HG03520 (cell line): ENCODE results near the gene AIG1.
"Not testable (repeated sequence)": the region's sequence is repeated elsewhere in the genome, so short reads cannot be mapped to it uniquely, and the experiment has no call there.

ENCODE experiments used
- ATAC-seq: cut with Tn5 transposase; IDR thresholded peaks from one replicate; pipeline ENCODE4 v1.9.1; 2021; ENCODE audit warnings: mild to moderate bottlenecking, moderate library complexity; ENCODE audit not compliant: unreplicated experiment

Gene AIG1

DNA sequence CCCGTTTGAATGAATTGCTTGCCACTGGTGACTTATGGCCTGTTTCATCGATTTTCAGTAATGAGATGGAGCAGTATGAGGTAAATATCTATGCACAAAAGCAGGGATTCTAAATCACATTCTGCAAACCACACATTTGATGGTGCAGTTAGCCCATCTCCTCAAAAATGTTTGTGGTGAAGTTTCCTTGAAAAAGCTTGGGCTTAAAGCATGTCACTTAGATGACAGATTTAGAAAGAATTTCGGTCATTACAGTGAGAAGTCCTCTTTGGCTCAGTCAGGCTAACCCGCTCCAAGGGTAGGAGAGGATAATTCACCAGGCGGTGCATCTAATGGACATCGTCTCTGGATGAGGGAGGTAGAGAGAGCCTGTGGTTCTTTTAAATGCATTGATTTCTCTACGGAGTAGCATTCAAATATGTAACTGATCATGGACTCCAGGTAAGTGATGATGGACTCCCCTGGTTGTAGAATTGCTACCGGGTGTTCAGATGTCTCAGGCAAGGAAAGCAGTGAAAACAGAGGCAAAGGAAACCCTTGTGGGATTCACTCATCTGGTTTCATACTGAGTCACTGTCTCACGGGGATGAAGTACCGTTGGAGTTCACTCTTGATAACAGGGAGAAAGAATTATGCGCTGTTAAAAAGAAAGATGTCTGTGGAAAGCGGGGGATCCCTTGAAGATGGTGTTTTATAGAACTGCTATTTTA, 65.3 kb downstream of the AIG1 start:
- ATAC-seq, result no peak

DNA sequence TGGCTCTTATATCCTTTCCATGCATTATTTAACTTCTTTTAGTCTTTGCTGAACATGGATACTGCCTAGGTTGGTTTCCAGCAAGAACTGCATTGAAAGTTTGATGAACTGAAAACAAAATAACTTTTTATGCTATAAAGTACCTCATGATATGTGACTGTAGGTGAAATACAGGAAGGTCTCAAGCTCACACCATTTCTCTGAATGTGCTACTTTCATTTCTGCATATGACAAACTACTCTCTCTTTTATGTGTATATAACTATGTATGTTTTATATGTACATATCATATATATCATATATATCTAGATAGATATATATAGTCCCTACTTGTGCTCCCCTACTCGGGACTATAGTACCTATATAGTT, 65.9 kb downstream of the AIG1 start:
- no peak for ATAC-seq

DNA sequence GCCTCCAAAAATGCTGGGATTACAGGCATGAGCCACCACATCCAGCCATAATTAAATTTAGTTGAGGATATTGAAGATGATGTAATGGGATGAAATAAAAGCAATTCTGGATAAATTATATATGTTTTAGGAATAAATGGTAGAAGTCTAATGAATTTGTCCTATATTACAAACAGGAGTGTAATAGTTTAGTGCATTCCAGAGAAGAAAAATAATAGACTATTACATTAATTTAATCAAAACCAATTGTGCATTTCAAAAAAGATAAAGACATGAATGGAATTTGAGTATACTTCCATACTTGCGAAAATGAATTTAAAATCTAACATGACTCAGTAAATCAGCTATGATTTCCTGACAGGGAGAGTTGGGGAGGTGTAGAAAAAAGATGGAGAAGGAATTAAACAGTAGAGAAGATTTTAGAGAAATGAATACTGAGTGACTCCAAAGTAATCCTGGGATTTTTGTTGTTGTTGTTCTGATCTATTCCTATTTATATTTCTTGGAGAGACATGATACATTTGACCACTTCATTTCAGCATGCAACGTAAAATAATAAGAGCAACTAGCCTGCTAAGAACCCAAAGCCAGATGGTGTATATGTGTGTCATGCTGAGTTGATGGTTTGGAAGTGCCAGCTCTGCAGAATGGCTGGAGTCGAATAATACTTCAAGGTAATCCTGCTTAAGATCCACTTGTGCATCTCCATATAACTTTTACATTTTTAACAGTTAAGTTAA, 67.4 kb downstream of the AIG1 start:
- ATAC-seq, result no peak

DNA sequence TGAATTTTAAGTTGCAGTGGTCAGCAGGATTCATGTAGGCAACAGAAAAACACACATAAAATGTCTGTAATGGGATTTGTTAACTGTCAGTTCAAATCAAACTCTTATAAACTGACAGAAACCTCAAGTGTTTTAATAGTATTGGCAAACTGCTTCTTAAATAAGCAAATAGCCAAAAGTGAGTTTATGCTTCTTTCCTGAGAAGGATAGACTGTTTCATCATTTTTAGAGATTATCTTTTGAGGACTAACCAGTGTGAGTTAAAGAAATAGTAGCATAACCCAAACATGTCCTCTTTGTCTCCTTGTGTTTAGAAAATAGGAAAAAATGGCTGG, 68.0 kb downstream of the AIG1 start:
- no peak for ATAC-seq

DNA sequence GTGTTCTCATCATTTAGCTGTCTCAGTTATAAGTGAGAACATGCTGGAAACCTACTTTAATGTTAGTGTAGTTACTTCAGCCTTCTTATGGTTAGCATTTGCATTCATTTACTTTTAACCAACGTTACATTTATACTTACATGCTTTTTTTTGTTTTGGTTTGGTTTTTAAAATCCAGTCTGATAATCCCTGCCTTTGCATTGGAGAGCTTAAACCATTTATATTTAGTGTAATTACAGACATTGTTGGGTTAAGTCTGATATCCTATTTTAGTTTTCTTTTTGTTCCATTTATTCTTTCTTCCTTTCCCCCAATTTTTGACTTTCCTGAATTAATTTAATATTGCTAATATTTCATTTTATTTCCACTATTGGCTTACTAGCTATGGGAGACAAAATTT, 70.2 kb downstream of the AIG1 start:
- no peak for ATAC-seq

DNA sequence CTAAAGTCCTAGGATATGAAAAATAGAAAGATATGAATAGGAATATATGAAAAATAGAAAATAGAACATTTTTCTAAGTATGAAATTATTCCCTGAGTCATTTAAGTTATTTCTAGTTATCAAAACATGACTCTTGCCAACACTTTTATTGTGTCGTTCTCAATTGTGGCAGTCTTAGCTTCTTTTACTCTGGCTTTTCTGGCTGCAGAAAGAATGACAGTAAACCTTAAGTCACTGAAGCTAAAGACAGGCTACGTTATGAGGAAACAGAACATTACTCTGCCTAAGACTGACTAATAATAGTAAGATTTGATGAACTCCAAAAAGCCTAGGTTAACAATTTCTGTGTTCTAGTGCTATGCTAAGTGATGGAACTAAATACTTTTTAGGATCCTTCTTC, 74.6 kb downstream of the AIG1 start:
- ATAC-seq, result no peak

DNA sequence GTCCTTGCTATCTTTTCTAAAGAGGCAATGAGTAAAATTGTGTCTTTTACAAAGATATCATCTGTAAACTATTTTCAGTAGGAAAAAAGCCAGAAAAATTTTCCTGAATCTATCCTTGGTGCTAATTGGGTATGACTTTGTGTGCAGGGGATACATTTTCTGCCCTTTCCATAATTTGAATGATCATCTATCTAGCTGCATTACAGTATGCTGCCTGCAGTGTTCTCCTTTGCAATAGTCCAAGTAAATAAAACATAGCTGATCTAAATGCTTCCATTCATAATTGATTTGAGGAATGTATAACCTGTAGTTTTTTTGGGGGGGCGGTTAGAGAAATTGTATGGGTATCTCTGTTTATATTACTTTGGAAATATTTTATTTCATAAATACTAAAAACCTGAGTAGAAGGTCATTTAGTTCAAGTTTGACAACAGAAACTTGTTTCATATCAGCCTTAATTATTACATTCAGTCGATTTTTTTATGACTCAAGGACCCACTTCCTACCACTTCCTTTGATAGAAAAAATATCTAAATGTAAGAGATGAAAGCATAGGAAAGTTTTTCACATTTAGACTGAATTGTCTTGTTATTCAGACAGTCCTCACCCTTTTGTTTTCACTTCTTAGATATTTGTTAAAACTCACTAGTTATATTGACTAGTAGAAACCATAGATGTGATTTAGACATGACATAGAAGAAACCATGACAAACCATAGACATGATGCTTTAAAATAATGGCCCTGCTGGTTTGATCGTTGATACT, 75.3 kb downstream of the AIG1 start:
- no peak for ATAC-seq

DNA sequence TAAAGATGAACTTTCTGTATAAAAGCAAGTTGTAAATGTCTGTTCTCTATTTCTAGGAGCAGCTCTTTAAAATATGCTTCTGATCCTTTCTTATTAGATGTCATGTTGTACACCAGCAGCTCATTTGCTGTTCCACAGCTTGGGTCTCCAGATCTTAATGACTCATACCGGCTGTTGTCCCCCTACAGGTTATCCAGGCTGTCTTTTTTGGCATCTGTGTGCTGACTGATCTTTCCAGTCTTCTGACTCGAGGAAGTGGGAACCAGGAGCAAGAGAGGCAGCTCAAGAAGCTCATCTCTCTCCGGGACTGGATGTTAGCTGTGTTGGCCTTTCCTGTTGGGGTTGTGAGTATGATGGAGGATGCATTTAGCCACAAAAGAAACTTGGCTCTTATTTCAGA, 76.0 kb downstream of the AIG1 start:
- ATAC-seq, result no peak

DNA sequence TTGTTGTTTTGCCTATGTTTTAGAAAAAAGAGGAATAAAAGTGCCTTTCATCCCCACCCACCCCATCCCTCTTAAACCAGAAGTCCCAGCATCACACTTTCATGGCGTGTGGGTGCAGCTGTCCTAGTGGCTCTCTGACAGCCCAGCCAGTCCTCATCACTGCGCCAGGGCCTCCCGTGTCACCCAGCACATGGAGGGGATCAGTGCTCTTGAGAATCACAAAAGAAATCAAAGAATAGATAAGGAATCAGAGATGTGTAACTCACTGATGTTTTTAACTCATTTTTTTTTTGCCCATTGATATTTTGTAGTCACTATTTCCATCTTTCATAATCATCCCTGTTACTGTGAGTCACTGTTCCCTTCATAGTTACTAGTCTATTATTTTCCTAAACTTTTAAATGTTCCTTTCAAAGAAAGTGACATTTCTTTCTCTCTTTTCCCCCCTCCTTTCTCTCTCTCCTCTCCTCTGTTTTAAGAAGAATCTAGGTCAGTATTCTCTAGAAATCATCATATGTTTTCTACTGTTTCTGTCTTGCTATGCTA, 78.6 kb downstream of the AIG1 start:
- ATAC-seq, result no peak

DNA sequence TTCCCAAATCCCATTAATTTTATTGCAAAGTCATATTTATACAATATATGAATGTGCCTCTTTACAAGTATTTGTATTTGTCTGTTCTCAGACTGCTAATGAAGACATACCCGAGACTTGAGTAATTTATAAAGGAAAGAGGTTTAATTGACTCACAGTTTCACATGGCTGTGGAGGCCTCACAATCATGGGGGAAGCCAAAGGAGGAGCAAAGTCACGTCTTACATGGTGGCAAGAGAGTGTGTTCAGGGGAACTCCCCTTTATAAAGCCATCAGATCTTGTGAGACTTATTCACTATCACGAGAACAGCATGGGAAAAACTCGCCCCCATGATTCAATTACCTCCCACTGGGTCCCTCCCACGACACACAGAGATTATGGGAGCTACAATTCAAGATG, 79.2 kb downstream of the AIG1 start:
- ATAC-seq, result not testable (repeated sequence)

DNA sequence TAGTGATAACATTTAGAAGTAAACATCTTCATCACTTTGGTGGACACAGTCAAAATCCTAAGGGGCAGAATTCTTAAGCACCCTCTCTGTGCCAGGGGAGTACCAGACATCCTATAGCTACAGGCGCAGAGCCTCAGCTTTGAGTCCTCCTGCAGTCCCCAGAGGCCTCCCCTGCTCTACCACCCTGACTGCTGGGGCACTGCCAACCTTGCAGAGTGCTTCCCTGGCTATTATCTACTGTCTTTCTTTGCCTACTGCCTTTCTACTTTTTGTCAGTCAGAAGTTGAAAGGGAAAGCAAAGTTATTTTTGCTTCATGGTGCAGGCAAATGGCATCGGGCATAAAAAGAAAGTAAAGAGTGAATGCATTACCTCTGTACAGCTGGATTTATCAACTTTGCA, 80.1 kb downstream of the AIG1 start:
- no peak for ATAC-seq

DNA sequence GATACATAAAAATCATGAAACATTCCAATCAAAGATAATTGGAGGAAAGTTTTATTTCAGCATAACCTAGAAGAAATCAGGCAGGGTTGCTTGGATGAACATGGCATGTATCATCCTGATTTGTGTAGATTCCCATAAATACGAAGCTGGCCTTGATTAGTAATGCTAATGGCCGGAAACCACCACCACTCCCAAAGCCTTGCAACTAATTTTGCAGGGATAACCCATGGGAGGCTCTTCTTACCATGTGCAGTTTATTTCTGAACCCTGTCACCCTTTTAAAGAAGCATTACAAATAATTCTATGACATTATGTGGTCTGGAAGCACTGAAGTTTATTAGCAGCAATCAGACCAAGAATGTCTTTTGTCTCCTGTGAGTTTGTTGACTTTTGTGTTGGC, 80.8 kb downstream of the AIG1 start:
- ATAC-seq, result no peak

DNA sequence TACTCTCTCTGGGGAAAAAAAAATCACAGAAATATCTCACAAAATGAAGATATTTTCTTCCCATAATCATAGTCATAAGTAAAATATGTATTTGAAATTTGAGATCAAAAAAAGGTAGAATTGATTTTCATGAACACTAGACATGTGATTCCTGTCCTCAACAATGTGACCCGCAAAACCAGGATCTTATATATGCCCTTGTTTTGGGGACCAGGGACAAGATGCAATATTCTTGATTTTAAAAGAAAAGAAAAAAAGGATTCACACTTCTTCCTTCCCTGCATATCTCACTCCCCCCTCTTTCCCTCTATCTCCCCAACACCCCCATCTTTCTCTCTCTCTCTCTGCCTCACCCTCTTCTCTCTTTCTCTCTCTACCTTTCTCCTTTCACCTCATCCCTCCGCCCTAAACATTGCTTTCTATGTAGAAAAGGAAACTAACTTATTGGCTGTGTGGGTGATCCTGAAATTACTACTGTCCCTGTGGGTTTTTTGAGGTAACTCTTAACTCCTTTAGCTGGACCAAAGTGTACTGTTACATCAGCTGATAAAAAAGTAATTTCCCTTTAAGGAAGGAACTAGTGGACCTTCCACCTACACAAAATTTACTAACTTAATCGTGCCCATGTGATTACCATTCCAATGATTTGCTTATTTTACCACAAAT, 85.6 kb downstream of the AIG1 start:
- peak; percentile 61 for ATAC-seq

DNA sequence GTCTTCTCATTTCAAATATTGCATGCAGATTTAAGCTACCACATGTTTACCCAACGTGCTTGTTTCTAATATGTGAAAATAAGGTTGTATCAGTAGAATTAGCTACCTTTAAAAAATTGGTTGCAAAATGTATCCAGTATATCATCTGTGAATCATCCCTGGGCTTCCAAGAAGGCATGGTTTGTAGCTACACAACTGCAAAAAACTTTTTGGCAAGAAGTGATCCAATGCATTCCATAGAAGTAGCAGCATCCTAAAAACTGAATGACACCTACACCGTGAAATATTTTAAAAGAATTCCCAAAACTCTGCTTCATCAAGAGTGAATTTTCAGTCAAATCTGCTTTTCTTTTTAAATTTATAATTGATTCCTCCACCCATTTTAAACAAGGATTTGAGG, 89.1 kb downstream of the AIG1 start:
- no peak for ATAC-seq

DNA sequence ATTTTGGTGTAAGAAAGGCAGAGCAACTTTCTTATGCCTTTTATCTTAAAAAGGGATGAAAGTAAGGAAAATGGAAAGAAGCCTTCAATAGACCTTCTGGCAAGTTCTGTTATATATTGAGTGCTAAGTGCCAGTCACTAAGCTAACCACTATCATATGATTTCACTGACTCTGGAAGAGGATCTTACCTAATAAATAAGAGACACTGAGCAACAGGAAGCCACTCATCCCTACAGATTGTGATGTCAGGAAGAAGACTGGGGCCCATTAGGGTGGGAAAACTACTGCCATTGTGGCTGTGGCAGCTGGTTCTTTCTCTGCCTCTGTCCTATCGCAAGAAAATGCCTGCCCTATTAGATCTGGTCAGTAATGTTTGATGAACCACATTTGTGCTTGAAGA, 89.6 kb downstream of the AIG1 start:
- ATAC-seq, result no peak

DNA sequence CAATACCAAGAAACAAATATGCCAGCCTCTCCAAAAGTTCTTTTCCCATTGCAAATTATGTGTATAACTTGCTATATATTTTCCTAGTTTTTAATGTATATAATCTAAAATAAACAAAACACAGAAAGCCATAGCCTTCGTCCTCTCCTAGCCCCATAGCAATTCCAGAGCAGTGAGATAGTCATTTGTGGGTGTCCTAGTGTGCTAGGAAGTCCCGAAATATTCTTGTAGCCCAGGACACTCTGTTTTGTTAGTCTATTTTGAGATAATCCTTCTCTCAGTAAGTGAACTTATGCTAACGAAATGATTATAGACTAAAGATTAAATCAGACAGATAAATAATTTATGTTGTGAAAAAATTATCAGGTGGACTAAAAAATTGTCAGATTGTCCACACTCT, 90.7 kb downstream of the AIG1 start:
- ATAC-seq, result no peak

DNA sequence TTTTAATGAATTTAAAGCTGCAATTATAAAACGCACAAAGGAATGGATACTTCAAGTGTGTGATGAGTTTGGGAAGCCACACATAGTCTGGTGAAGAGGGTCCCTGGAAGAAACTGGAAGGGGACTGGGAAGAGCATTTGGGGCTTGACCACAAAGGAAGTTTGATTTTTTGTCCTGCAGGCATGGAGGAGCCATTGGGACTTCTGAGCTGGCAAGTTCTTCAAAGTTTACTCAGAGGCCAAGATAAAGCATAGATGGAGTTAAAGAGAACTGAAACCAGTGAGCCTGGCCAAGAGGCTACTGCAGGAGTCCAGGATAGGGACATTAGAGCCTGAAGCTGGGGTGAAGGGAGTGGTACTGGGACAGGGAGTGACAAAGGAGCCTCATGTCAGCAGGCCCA, 95.0 kb downstream of the AIG1 start:
- no peak for ATAC-seq

DNA sequence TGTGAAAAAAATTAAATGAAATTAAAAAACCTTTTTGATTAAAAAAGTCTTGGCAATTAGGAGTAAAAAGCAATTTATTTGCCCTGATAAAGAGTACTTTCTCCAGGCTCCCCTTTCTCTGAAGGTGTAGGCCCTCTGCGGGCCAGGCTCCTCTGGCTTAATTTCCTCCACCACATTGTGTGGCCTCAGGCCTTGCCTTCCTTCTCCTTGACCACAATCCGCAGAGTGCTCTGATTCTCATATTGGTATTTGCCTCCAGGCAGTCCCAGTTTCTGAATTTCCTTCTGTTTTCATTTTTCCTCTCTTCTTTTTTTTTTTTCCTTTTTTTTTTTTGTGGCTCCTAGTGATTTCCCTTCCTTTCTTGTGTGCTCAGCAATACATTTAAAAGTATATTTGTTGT, 96.4 kb downstream of the AIG1 start:
- no peak for ATAC-seq

DNA sequence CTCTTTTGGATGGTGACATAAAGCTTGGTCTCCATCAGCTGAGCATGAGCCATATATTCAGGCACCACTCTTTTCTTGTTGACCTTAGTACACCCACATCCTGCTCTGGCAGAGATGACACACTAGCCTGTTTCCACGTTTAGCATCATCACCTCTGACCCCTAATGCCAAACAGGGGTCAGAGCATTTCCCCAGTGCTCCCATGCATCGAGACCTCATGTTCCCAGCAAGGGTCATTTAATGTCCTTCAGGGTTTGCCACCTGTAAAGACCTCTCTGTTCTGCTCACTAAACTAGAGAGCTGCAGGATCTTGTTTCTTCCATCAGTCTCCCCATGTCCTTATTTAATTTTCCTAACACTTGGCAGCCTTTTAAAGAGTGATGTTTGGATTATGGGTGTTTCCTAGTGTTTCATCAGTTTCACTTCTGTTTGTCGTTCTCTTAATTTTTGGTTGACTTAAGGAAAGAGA, 97.5 kb downstream of the AIG1 start:
- ATAC-seq, result no peak

DNA sequence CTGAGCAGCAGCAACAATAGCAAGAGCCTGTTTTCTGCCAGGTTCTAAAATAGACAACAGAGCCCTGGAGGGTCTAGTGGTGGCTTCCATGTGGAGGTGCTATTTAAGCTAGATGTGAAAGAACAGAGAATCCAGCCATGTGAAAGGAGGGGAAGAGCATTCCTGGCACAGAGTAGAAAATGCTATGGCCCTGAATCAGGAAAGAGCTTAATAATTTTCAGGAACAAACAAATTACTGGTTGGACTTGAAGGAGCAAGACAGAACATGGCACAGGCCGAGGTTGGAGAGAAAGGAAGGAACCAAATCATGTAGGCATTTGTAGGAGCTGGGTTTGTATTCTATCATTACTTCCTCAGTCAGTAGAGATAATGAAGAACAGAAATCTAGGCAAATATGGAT, 98.3 kb downstream of the AIG1 start:
- ATAC-seq, result no peak

DNA sequence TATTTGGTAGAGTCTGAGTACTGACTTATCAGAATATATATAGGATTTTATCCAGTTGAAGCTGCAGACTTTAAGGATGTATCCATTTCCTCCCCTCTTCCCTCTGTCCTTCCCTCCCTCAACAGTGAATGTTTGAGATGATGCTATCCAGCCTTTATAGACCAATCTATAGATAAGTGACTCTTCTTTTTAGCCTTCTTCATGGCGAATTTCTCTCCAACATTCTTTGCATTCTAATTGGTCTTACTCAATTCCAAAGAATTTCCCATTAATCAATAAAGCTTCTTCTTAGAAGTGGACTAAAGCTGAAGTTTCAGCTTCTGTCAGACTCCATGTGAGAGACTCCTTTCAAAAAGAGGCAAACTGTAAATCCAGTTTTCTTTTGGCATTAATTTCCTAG, 99.3 kb downstream of the AIG1 start:
- ATAC-seq, result no peak
